Measurements from ENCODE around the gene TMC1. TPM values are rescaled to one million over a fixed set of nuclear protein-coding genes. Genes with fewer than 3 reads are reported as not detected.

TMC1 gene
- total RNA-seq, 4 donors from 2014 or later: 0.32 TPM; not detected in 3

DNA sequence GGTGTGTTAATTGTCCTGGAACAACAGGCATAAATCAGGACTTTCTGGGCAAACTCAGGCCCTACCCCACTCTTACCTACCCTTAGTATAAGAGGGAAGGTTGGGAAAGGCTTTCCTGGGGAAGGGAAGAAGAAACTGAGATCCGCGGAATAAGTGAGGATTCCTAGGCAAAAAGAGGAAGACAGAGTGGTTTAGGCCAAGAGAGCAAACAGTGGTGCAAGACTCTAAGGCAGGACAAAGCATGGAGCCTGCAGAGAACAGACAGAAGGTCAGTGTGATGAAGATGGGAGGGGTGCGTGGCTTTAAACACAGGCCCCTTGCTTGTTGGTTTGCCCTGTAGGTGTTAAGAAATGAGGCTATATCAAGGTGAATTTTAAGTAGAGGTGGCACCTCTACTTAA is 69.4 kb downstream of the TMC1 start:
- Histone ChIP-seq H3K27me3 (no peaks in the 10 kb centered on the region), H3K4me1 (peaks cover 17 to 64% (median 38%) of the 10 kb centered on the region in 4 donors), H3K9me3 (no peaks in the 10 kb centered on the region), H3K27ac (peak overlapping the region; percentile 71 to 83 (median 74)), H3K36me3 (no peaks in the 10 kb centered on the region), H3K4me3 (no peak overlapping the region)
- in situ Hi-C loops (cut with MboI; ENCODE audit: low pct_ligation_motif_present in 1 of 4, low pct_unique_long_range_greater_than_20kb in 1 of 4, low sequenced_read_pairs in 3 of 4): loop anchor here (5.0 to 25.0 kb wide), 5 partner anchors 299 to 779 kb away; no protein-coding TSS in a partner anchor
- WGBS, 2 donors (ENCODE audit: low coverage in 1 of 2): 85 to 92% methylated on average over 2 to 3 of the region's 3 CpGs
- DNase-seq: no peak
- TF ChIP-seq, protein P1, sequence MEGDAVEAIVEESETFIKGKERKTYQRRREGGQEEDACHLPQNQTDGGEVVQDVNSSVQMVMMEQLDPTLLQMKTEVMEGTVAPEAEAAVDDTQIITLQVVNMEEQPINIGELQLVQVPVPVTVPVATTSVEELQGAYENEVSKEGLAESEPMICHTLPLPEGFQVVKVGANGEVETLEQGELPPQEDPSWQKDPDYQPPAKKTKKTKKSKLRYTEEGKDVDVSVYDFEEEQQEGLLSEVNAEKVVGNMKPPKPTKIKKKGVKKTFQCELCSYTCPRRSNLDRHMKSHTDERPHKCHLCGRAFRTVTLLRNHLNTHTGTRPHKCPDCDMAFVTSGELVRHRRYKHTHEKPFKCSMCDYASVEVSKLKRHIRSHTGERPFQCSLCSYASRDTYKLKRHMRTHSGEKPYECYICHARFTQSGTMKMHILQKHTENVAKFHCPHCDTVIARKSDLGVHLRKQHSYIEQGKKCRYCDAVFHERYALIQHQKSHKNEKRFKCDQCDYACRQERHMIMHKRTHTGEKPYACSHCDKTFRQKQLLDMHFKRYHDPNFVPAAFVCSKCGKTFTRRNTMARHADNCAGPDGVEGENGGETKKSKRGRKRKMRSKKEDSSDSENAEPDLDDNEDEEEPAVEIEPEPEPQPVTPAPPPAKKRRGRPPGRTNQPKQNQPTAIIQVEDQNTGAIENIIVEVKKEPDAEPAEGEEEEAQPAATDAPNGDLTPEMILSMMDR (IDR thresholded peaks at IDR 0.05): no peak
- no peak for TF ChIP-seq POLR2A (IDR thresholded peaks at IDR 0.05)
- no peak for TF ChIP-seq POLR2AphosphoS5 (IDR thresholded peaks at IDR 0.05)
- no peak for TF ChIP-seq EP300 (IDR thresholded peaks at IDR 0.05; ENCODE audit: low read depth)
- intact Hi-C loops (cut with DNase I; ENCODE audit: low total_unique reads): loop anchor here (5.0 to 10.0 kb wide), 4 partner anchors 49 to 309 kb away; no protein-coding TSS in a partner anchor

DNA sequence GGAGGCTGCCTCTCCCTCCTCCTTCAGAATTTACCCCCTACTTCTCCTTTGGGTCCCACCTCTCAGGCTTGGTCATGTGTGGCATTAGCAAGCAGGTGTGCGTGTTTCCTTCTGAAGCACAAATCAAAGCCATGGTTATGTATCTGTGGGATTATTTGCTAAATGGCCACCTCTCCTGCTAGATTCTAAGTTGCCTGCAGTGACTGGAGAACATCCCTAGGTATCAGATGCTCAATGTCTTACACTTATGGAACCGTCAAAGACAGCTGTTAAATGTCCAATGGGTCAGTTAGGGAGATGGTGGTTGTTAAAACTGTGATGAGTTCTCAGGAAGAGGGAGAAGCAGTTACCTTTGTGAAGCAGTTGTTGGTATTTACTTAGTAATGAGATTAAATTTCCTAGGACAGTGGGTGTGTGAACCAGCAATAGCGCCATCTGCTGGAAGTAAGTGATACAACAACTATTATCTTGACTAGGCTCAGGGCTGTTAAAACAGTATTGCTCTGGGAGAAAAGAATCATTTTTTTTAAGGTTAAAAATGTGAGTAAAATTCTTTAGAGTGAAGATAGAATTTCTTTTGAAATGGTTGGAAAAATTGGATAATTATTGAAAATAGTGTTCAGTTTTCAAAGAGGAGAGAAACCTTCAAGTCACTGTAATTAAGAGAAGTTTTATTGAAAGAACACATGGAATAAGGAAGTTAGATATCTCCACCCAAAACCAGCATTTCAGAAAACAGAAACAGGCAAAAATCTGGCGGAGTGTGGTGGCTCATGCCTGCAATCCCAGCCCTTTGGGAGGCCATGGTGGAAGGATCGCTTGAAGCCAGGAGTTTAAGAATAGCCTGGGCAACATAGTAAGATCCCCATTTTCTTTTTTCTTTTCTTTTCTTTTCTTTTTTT is 71.3 kb downstream of the TMC1 start:
- in situ Hi-C loops (cut with MboI; ENCODE audit: low pct_ligation_motif_present in 1 of 4, low pct_unique_long_range_greater_than_20kb in 1 of 4, low sequenced_read_pairs in 3 of 4): loop anchor here (5.0 to 25.0 kb wide), 5 partner anchors 300 to 780 kb away; no protein-coding TSS in a partner anchor
- TF ChIP-seq, protein P1 (IDR thresholded peaks at IDR 0.05): peak; percentile 82 to 97 (median 88)
- TF ChIP-seq POLR2AphosphoS5 (IDR thresholded peaks at IDR 0.05) (no peak), EP300 (IDR thresholded peaks at IDR 0.05; ENCODE audit: low read depth) (no peak), POLR2A (IDR thresholded peaks at IDR 0.05) (no peak)
- H3K27me3 ChIP-seq: no peaks in the 10 kb centered on the region
- DNase-seq: no peak
- H3K27ac ChIP-seq: peak overlapping the region in 3 of 4 donors; percentile 23 to 40 (median 33)
- no peaks in the 10 kb centered on the region for H3K36me3 ChIP-seq
- 37 to 45% methylated on average over 4 to 5 of the region's 5 CpGs for WGBS, 2 donors (ENCODE audit: low coverage in 1 of 2)
- no peak overlapping the region for H3K4me3 ChIP-seq
- H3K9me3 ChIP-seq: no peaks in the 10 kb centered on the region
- H3K4me1 ChIP-seq: peaks cover 13 to 53% (median 31%) of the 10 kb centered on the region in 4 donors
- intact Hi-C loops (cut with DNase I; ENCODE audit: low total_unique reads): loop anchor here (5.0 to 10.0 kb wide), 4 partner anchors 50 to 310 kb away; no protein-coding TSS in a partner anchor

DNA sequence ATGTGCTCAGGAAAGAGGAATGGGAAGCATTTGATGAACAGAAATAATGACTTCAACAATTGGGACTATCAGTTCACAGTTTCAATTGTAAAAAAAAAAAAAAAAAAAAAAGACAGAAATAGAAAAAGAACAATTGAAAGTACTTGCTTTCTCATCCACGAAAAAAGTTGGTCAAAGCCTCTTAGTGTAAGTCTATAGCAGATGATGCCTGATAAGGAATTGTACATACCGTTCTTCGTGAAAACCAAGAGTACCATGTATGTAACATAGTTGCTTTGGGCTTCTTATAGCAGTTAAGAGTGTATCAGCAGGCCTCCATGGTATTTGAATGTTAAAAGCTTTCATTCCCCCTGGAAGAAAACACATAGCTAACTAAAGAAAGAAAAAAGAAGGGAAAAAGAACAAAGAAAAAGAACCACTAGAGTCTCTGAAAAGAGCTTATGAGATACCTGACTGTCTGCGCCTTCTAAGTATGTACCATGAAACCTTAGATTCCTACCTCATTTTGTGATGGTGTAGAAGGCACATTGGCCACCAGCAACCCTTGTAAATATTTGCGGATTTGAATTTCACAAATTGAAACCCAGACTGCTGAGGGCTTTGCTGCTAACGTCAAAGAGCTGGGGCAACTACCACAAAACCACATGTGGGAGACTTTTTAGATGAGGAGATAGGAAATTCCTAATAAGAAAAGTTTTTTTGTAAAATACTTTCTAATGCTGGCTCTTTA is 75.2 kb downstream of the TMC1 start:
- Histone ChIP-seq H3K36me3 (no peaks in the 10 kb centered on the region), H3K27me3 (no peaks in the 10 kb centered on the region), H3K9me3 (no peaks in the 10 kb centered on the region), H3K4me3 (no peak overlapping the region), H3K27ac (no peak overlapping the region), H3K4me1 (peaks cover 0 to 25% (median 11%) of the 10 kb centered on the region in 4 donors)
- WGBS, 2 donors (ENCODE audit: low coverage in 1 of 2): 60 to 68% methylated on average over 5 to 6 of the region's 6 CpGs
- in situ Hi-C loops (cut with MboI; ENCODE audit: low pct_ligation_motif_present in 1 of 4, low pct_unique_long_range_greater_than_20kb in 1 of 4, low sequenced_read_pairs in 3 of 4) (loop anchor here in 1 of 4 donors (10.0 to 25.0 kb wide), 2 partner anchors 312 to 784 kb away; no protein-coding TSS in a partner anchor), intact Hi-C loops (cut with DNase I; ENCODE audit: low total_unique reads) (loop anchor here (10.0 kb wide), 2 partner anchors 152 to 202 kb away; no protein-coding TSS in a partner anchor)
- no peak for DNase-seq
- TF ChIP-seq POLR2AphosphoS5 (IDR thresholded peaks at IDR 0.05) (no peak), POLR2A (IDR thresholded peaks at IDR 0.05) (no peak), EP300 (IDR thresholded peaks at IDR 0.05; ENCODE audit: low read depth) (no peak)
- TF ChIP-seq, protein P1 (IDR thresholded peaks at IDR 0.05): no peak

Data from transverse colon (tissue), 4 donors.